SU-DHL-6 (cell line): ENCODE results near the gene PDCD4.

Experiments
- H2AFZ ChIP-seq: fragments of 200-600 bp; sonication (generic); 2 replicates; pipeline ENCODE4 v1.6.1; 2014; ENCODE audit warnings: low read depth, mild to moderate bottlenecking, moderate library complexity, mixed read lengths, antibody characterized with exemption, low read length; ENCODE audit not compliant: severe bottlenecking
- H3F3A ChIP-seq: fragments of 200-600 bp; shearing (Covaris generic); 2 replicates; pipeline ENCODE4 v1.6.0; 2016; ENCODE audit warnings: antibody characterized with exemption, mild to moderate bottlenecking; ENCODE audit not compliant: insufficient read depth
- H3K27ac ChIP-seq: fragments of 200-600 bp; sonication (generic); 2 replicates; pipeline ENCODE4 v1.5.1; 2016; ENCODE audit warnings: low read depth, mild to moderate bottlenecking, low read length, moderate library complexity, mixed read lengths
- H3K27me3 ChIP-seq: fragments of 200-600 bp; sonication (generic), shearing (Covaris generic); 2 replicates; pipeline ENCODE4 v1.6.0; 2014; ENCODE audit warnings: mild to moderate bottlenecking, low read length
- H3K36me3 ChIP-seq: fragments of 200-600 bp; sonication (generic); 2 replicates; pipeline ENCODE4 v1.6.1; 2014; ENCODE audit warnings: mild to moderate bottlenecking, low read length, mixed read lengths
- H3K4me2 ChIP-seq: fragments of 300-600, 200-600 bp; shearing (Covaris generic), sonication (generic); 2 replicates; pipeline ENCODE4 v1.6.0; 2014; ENCODE audit warnings: low read length, low read depth, mild to moderate bottlenecking; ENCODE audit not compliant: poor library complexity, severe bottlenecking
- H3K4me3 ChIP-seq: fragments of 200-600 bp; sonication (generic); 2 replicates; pipeline ENCODE4 v1.5.1; 2014; ENCODE audit warnings: antibody characterized with exemption, low read length, mild to moderate bottlenecking, mixed read lengths; ENCODE audit not compliant: insufficient read depth, poor library complexity, severe bottlenecking
- H3K79me2 ChIP-seq: fragments of 200-600 bp; sonication (generic); 2 replicates; pipeline ENCODE4 v1.6.1; 2014; ENCODE audit warnings: mild to moderate bottlenecking, low read length, moderate library complexity; ENCODE audit not compliant: insufficient read depth
- H3K9ac ChIP-seq: fragments of 200-600 bp; sonication (generic); 2 replicates; pipeline ENCODE4 v1.7.0; 2014; ENCODE audit warnings: mild to moderate bottlenecking, low read length
- H3K9me2 ChIP-seq: fragments of 200-600 bp; sonication (generic); replicated peaks from 2 replicates; pipeline ENCODE4 v1.6.1; 2014; ENCODE audit warnings: low read length; ENCODE audit not compliant: insufficient read depth
- H3K9me3 ChIP-seq: fragments of 200-600 bp; sonication (generic); 2 replicates; pipeline ENCODE4 v1.6.1; 2014; ENCODE audit warnings: low read length, mixed read lengths; ENCODE audit not compliant: insufficient read depth
- H4K20me1 ChIP-seq: fragments of 200-600 bp; sonication (generic); 2 replicates; pipeline ENCODE4 v1.6.1; 2014; ENCODE audit warnings: low read depth, mild to moderate bottlenecking, antibody characterized with exemption, low read length, moderate library complexity, mixed read lengths
- EZH2phosphoT487 ChIP-seq: fragments of 200-600 bp; sonication (generic), shearing (Covaris generic); conservative IDR thresholded peaks from 2 replicates; pipeline ENCODE4 v1.6.1; 2018; ENCODE audit warnings: mild to moderate bottlenecking, antibody characterized with exemption, low read length, moderate library complexity, mixed read lengths
- TF ChIP-seq, protein P1 (sequence below): fragments of 200-600 bp; sonication (generic); IDR thresholded peaks from one replicate; pipeline ENCODE4 v1.5.1; 2017; ENCODE audit warnings: antibody characterized with exemption, mild to moderate bottlenecking, low read length, moderate library complexity; ENCODE audit not compliant: insufficient read depth, poor library complexity, severe bottlenecking

Gene PDCD4

DNA sequence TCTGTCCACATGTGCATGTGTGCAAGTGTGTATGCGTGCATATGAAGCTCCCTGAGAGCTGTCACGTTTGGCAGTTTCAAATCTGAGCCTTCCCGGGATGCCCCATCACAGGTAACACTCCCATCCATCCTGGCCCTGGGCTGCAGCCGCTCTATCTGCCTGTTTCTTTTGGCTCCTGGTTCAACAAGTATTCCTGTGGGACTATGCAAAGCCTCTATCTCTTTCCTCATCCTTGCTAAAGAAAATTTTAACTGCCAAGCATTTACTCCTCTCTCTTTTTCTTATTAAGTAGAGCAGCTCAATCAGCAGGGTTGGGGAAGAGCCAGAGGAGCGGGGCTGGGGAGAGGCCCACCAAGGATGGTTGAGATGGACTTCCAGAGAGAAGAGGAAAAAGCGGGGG lies 24.4 kb upstream of the PDCD4 start:
- Histone ChIP-seq H3K27me3 (no peaks in the 10 kb centered on the region), H3K4me3 (no peak overlapping the region), H3K36me3 (no peaks in the 10 kb centered on the region), H3F3A (peaks cover 17% of the 10 kb centered on the region), H3K27ac (no peak overlapping the region), H3K9me2 (no peaks in the 10 kb centered on the region), H3K9ac (no peak overlapping the region), H4K20me1 (no peaks in the 10 kb centered on the region), H3K79me2 (no peaks in the 10 kb centered on the region), H3K4me2 (no peak overlapping the region), H3K9me3 (no peaks in the 10 kb centered on the region), H2AFZ (no peak overlapping the region)
- TF ChIP-seq, protein P1, sequence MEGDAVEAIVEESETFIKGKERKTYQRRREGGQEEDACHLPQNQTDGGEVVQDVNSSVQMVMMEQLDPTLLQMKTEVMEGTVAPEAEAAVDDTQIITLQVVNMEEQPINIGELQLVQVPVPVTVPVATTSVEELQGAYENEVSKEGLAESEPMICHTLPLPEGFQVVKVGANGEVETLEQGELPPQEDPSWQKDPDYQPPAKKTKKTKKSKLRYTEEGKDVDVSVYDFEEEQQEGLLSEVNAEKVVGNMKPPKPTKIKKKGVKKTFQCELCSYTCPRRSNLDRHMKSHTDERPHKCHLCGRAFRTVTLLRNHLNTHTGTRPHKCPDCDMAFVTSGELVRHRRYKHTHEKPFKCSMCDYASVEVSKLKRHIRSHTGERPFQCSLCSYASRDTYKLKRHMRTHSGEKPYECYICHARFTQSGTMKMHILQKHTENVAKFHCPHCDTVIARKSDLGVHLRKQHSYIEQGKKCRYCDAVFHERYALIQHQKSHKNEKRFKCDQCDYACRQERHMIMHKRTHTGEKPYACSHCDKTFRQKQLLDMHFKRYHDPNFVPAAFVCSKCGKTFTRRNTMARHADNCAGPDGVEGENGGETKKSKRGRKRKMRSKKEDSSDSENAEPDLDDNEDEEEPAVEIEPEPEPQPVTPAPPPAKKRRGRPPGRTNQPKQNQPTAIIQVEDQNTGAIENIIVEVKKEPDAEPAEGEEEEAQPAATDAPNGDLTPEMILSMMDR = no peak
- TF ChIP-seq EZH2phosphoT487 = no peak

DNA sequence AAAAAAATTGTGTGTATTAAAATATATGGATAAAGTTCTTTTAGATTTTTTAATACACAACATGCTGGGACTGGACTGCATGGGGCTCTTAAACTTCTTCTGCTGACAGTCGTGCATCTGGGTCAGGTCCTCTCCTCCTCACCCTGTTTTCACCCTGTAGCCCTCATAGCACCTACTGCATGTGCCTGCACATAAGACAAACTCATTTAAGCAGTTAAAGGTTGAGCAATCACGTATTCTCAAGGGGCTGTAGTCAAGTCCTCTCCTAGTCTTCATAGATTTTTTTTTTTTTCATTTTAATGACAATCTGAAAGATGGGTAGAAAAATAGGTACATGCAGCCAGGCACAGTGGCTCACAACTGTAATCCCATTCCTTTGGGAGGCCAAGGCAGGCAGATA lies 23.6 kb upstream of the PDCD4 start:
- Histone ChIP-seq H3K27me3 (no peaks in the 10 kb centered on the region), H4K20me1 (no peaks in the 10 kb centered on the region), H3K9me3 (no peaks in the 10 kb centered on the region), H3K9me2 (no peaks in the 10 kb centered on the region), H3K4me2 (no peak overlapping the region), H3K9ac (no peak overlapping the region), H3K27ac (no peak overlapping the region), H3K4me3 (no peak overlapping the region), H2AFZ (no peak overlapping the region), H3K36me3 (no peaks in the 10 kb centered on the region), H3F3A (peaks cover 11% of the 10 kb centered on the region; the same call in 1 of the 2 replicates), H3K79me2 (no peaks in the 10 kb centered on the region)
- TF ChIP-seq, protein P1 = no peak

DNA sequence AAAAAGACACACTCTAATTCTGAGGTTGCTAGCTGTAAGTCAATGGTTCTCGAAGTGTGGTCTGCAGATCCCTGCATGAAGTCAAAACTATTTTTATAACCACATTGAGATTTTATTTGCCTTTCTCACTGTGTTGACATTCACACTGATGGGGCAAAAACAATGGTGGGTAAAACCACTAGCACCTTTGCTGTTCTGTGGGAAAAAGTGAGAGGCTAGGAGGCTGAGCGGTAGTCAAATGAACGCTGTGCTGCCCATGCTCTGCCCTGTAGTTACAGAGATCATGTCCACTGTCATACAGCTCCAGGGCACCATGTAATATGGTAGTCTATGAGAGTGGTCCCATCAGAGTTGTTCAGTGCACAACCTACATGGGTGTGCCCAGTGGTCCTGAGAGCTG lies 21.6 kb upstream of the PDCD4 start:
- no peaks in the 10 kb centered on the region for H3K9me2 ChIP-seq
- H2AFZ ChIP-seq = no peak overlapping the region
- no peaks in the 10 kb centered on the region for H4K20me1 ChIP-seq
- H3K4me3 ChIP-seq = no peak overlapping the region
- no peaks in the 10 kb centered on the region for H3K27me3 ChIP-seq
- no peak overlapping the region for H3K4me2 ChIP-seq
- H3K27ac ChIP-seq = no peak overlapping the region
- H3K36me3 ChIP-seq = no peaks in the 10 kb centered on the region
- no peak overlapping the region for H3K9ac ChIP-seq
- H3K79me2 ChIP-seq = no peaks in the 10 kb centered on the region
- 0 out of 2 replicates have a peak, but pooled peaks cover 5% of the 10 kb centered on the region for H3F3A ChIP-seq
- H3K9me3 ChIP-seq = no peaks in the 10 kb centered on the region
- TF ChIP-seq, protein P1 = no peak
- TF ChIP-seq EZH2phosphoT487 = no peak
